Heart left ventricle (tissue), 16 donors: Measurements from ENCODE around the gene BTBD2. TPM values are rescaled to one million over a fixed set of nuclear protein-coding genes. Genes with fewer than 3 reads are reported as not detected.
A peak's percentile ranks its signal among the peaks of the same experiment; 100 is the strongest.
"Not testable (repeated sequence)": the region's sequence is repeated elsewhere in the genome, so short reads cannot be mapped to it uniquely, and the experiment has no call there.

Source experiments
- ATAC-seq, 4 donors: fragments of 200-7000 bp; cut with Tn5 transposase; one replicate each; pipeline ENCODE4 v1.9.1; 2020 to 2022; ENCODE audit warnings: moderate library complexity in 4 of 4, mild to moderate bottlenecking in 3 of 4, moderate number of reproducible peaks in 1 of 4
- DNase-seq, 5 donors: peaks; one replicate each; pipeline ENCODE4 v3.0.0-alpha.2; 2020
- H3K27ac ChIP-seq, 12 donors: fragments of 200-600 bp; sonication (generic) in 4 of 12; one replicate each; pipeline versions ENCODE4 v1.5.0 to v1.8.0; 2016 to 2022; ENCODE audit warnings: mild to moderate bottlenecking in 2 of 12
- H3K27me3 ChIP-seq, 9 donors: fragments of 200-600 bp; sonication (generic) in 2 of 9; one replicate each; pipeline versions ENCODE4 v1.5.1 to v1.8.0; 2016 to 2022; ENCODE audit warnings: mild to moderate bottlenecking in 3 of 9
- H3K36me3 ChIP-seq, 9 donors: fragments of 200-600 bp; sonication (generic) in 2 of 9; one replicate each; pipeline versions ENCODE4 v1.5.0 to v1.8.0; 2018 to 2022; ENCODE audit warnings: mild to moderate bottlenecking in 2 of 9
- H3K4me1 ChIP-seq, 12 donors: fragments of 200-600 bp; sonication (generic) in 4 of 12; one replicate each; pipeline versions ENCODE4 v1.5.0 to v1.8.0; 2016 to 2022; ENCODE audit warnings: mild to moderate bottlenecking in 3 of 12
- H3K4me3 ChIP-seq, 12 donors: fragments of 200-600 bp; sonication (generic) in 4 of 12; one replicate each; pipeline versions ENCODE4 v1.5.0 to v1.8.0; 2017 to 2022; ENCODE audit warnings: mild to moderate bottlenecking in 9 of 12, moderate library complexity in 4 of 12
- H3K9me3 ChIP-seq, 12 donors: fragments of 200-600 bp; sonication (generic) in 4 of 12; one replicate each; pipeline versions ENCODE4 v1.5.0 to v1.8.0; 2016 to 2022; ENCODE audit warnings: mild to moderate bottlenecking in 1 of 12
- CTCF ChIP-seq, 12 donors: fragments of 200-600 bp; sonication (generic) in 4 of 12; IDR thresholded peaks; one replicate each; pipeline versions ENCODE4 v1.5.0 to v1.8.0; 2018 to 2022; ENCODE audit warnings: antibody characterized with exemption in 12 of 12, mild to moderate bottlenecking in 5 of 12
- POLR2A ChIP-seq, 2 donors: fragments of 450-650 bp; IDR thresholded peaks; one replicate each; pipeline ENCODE4 v1.6.1; 2017; ENCODE audit warnings: antibody characterized with exemption in 2 of 2, mild to moderate bottlenecking in 2 of 2, moderate library complexity in 2 of 2
- WGBS, 4 donors: extraction: QIAGEN DNeasy Blood & Tissue Kit in 2 of 4; methylation state at CpG; one replicate each; pipeline versions ENCODE4 v1.1.5 to v1.1.7; 2013 to 2018; 5-methylcytosine and 5-hydroxymethylcytosine counted together
- intact Hi-C, 10 donors: fragments of 100-400 bp; cut with DNase I; formaldehyde crosslinking; loops; one replicate each; pipeline versions ENCODE4 v1.11.1 to v1.14.2; 2022
- polyA plus RNA-seq, 2 donors: library from polyadenylated mRNA; stranded (reverse); fragments of 200-250 nt; gene quantifications; one replicate each; pipeline ENCODE4 v1.2.3, GENCODE V29; 2013
- total RNA-seq, 9 donors: library from RNA; depleted of rRNA in 2 of 9; stranded (reverse); fragments of >200 nt in 2 of 9; fragmentation: NEBNext Ultra II Directional in 3 of 9; extraction: Animal tissue kit (Norgen Biotek cat#: 25700) in 3 of 9; gene quantifications; one replicate each; pipeline versions ENCODE4 v1.1.0 to v1.2.4, GENCODE V29; 2016 to 2023
- donor health status: ischemic (EF 13 %, LVEDD 7.1; RV severe dilation, severe dysfunction).
- donor health status: healthy with polysubstance abuse.
- donor health status: DM: no; HTN: yes; CAD: no.
- donor health status: DM: no; HTN: no; CAD: no.
- donor health status: ischemic (EF 25% LVEDD 6.9; RV normal size, moderate dysfunction).
- donor health status: ischemic (EF 25% LVEDD 5.7; RV mildly dilated, moderate dysfunction).
- donor health status: healthy.
- donor health status: DM: yes; HTN: yes; CAD: no.
- donor health status: ischemic (EF 35%, LVEDD 5.7; RV mildly dilated, moderate dysfunction).
- donor health status: nonischemic (EF 11% LVEDD 7.7; RV severe dilation, severe dysfunction).
- donor health status: DM: yes; HTN: yes; CAD: no.
- donor health status: PGD.
- donor health status: ischemic (EF 29% LVEDD 5.4; RV normal size, mild dysfunction).
- donor health status: nonischemic (EF 23%, LVEDD 6.1; RV moderate dilation, normal function).

BTBD2 gene
- total and polyA plus RNA-seq, 11 donors = 39.4 to 81.8 (median 51.8) TPM

GRCh38 chr19:2034729-2035589 is 19.4 kb upstream of the BTBD2 start:
- peaks cover 0 to 40% (median 18%) of the 10 kb centered on the region in 12 donors for H3K4me1 ChIP-seq
- peak overlapping the region in 1 of 12 donors; percentile 17 for H3K27ac ChIP-seq
- peak in 1 of 4 donors; percentile 0 for ATAC-seq
- DNase-seq = peak in 2 of 5 donors; percentile 41 to 73
- H3K4me3 ChIP-seq = peak overlapping the region in 1 of 12 donors; percentile 8
- peaks cover 0 to 26% (median 20%) of the 10 kb centered on the region in 9 donors for H3K36me3 ChIP-seq
- 35 to 55% (median 49%) methylated on average over 29 to 34 of the region's 34 CpGs for WGBS, 4 donors
- intact Hi-C loops = no loop called here
- H3K27me3 ChIP-seq = no peaks in the 10 kb centered on the region
- peaks cover 0 to 13% (median 8%) of the 10 kb centered on the region in 12 donors for H3K9me3 ChIP-seq
- TF ChIP-seq CTCF (IDR thresholded peaks at IDR 0.05) = no peak
- no peak for TF ChIP-seq POLR2A (IDR thresholded peaks at IDR 0.05)

- intact Hi-C loops, H3K27me3 ChIP-seq, DNase-seq, ATAC-seq: not testable (repeated sequence)
- Histone ChIP-seq H3K27ac (peak overlapping the region in 2 of 12 donors; percentile 17 to 88), H3K4me3 (peak overlapping the region in 1 of 12 donors; percentile 8), H3K36me3 (peaks cover 0 to 19% (median 12%) of the 10 kb centered on the region in 9 donors), H3K4me1 (peaks cover 0 to 43% (median 16%) of the 10 kb centered on the region in 12 donors), H3K9me3 (peaks cover 0 to 13% (median 8%) of the 10 kb centered on the region in 12 donors)
- 93 to 96% (median 94%) methylated on average over 13 to 15 of the region's 15 CpGs for WGBS, 4 donors
Measured at GRCh38 chr19:2034253-2034652, 18.7 kb upstream of the BTBD2 start.

- intact Hi-C loops = no loop called here
- ATAC-seq = no peak
- DNase-seq = no peak
- Histone ChIP-seq H3K9me3 (peaks cover 0 to 13% (median 8%) of the 10 kb centered on the region in 12 donors), H3K4me1 (peaks cover 0 to 46% (median 16%) of the 10 kb centered on the region in 12 donors), H3K27me3 (no peaks in the 10 kb centered on the region), H3K27ac (peak overlapping the region in 3 of 12 donors; percentile 32 to 94 (median 88)), H3K36me3 (peaks cover 0 to 14% (median 8%) of the 10 kb centered on the region in 9 donors), H3K4me3 (no peak overlapping the region)
- WGBS, 4 donors = 71 to 79% (median 74%) methylated on average over 7 to 9 of the region's 9 CpGs
- no peak for TF ChIP-seq POLR2A (IDR thresholded peaks at IDR 0.05)
- no peak for TF ChIP-seq CTCF (IDR thresholded peaks at IDR 0.05)
Measured at GRCh38 chr19:2033825-2034159, 18.3 kb upstream of the BTBD2 start.

- Histone ChIP-seq H3K36me3 (peaks cover 0 to 9% (median 4%) of the 10 kb centered on the region in 9 donors), H3K27ac (peak overlapping the region in 11 of 12 donors; percentile 86 to 98 (median 92)), H3K4me3 (peak overlapping the region in 1 of 12 donors; percentile 23), H3K4me1 (peaks cover 0 to 52% (median 20%) of the 10 kb centered on the region in 12 donors), H3K27me3 (no peaks in the 10 kb centered on the region), H3K9me3 (peaks cover 0 to 13% (median 8%) of the 10 kb centered on the region in 12 donors)
- DNase-seq (no peak), ATAC-seq (no peak)
- WGBS, 4 donors = 91 to 98% (median 96%) methylated on average over 6 of the region's 6 CpGs
- TF ChIP-seq POLR2A (IDR thresholded peaks at IDR 0.05) = no peak
- TF ChIP-seq CTCF (IDR thresholded peaks at IDR 0.05) = no peak
- intact Hi-C loops = no loop called here
Measured at GRCh38 chr19:2033115-2033824, 17.8 kb upstream of the BTBD2 start.
